ENCODE data around the gene API5. TPM values are rescaled to one million over a fixed set of nuclear protein-coding genes. Genes with fewer than 3 reads are reported as not detected.

The API5 gene
- total and polyA plus RNA-seq, 2 experiments from 2014 or later = 36.1 to 144 TPM

DNA sequence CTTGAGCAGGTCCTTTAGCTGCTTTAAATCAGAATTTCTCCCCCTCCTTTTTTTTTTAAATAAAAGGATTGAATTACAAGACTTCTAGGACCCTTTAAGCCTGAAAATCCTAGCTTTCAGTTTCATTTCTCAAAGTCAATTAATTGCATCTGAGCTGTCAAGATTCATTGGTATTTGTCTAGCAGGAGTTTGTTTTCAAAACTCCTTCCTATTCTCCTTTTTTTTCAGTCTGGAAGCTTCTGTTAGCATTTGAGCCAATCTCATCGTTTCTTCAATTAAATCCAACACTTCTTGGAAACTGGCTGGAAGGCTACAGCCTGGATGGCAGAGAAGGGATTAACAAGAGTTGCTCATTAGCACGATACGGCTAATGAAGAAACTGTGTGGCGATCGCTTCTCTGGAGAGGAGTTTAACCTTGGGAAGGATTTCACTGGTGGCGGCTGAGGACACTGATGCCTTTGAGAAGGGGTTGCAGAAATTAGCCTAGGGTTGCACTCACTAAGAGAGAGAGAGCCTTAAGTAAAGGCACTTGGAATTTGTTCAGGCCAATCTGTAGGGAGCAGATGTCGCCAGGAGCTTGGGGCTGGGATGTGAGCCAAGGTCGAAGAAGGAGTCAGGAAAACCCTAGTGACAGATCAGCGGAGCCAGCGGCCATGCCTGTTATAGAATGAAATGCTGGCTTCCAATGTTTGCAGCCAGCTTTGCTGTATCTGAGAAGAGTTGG lies 43.8 kb upstream of the API5 start:
- ATAC-seq (no peak), DNase-seq (ENCODE audit: low spot score) (no peak)
- H3F3A ChIP-seq (replicated peaks; ENCODE audit: low read depth) = no peaks in the 10 kb centered on the region
- H3K36me3 ChIP-seq (ENCODE audit: insufficient read depth) = no peaks in the 10 kb centered on the region
- Mint-ChIP-seq H3K27me3 (ENCODE audit: insufficient read depth, low read depth, poor library complexity) (no peaks in the 10 kb centered on the region), H3K36me3 (ENCODE audit: low read depth) (peaks cover 15% of the 10 kb centered on the region), H3K4me1 (no peaks in the 10 kb centered on the region; the same call in 2 of the 3 replicates), H3K4me3 (no peak overlapping the region), H3K9me3 (peaks cover 86% of the 10 kb centered on the region), H3K27ac (no peak overlapping the region)
- H3K4me2 ChIP-seq = no peak overlapping the region
- H3K4me1 ChIP-seq (ENCODE audit: insufficient read depth) = no peaks in the 10 kb centered on the region
- no peaks in the 10 kb centered on the region for H3K27me3 ChIP-seq (ENCODE audit: insufficient read depth)
- H3K4me3 ChIP-seq = no peak overlapping the region
- H3K79me2 ChIP-seq (replicated peaks; ENCODE audit: insufficient read depth) = no peaks in the 10 kb centered on the region
- no peak overlapping the region for H3K27ac ChIP-seq (ENCODE audit: low read depth)
- H4K20me1 ChIP-seq (replicated peaks; ENCODE audit: insufficient read depth) = no peaks in the 10 kb centered on the region
- H2AFZ ChIP-seq = no peak overlapping the region
- no peak for TF ChIP-seq CREB1 (CRISPR knock-in tag; IDR thresholded peaks at IDR 0.05; ENCODE audit: low read depth)
- no peak for TF ChIP-seq ZNF331 (CRISPR knock-in tag; IDR thresholded peaks at IDR 0.05; ENCODE audit: low read depth)
- no peak for TF ChIP-seq POLR2AphosphoS5 (IDR thresholded peaks at IDR 0.05; ENCODE audit: low read depth)
- no peak for TF ChIP-seq JUNB (IDR thresholded peaks at IDR 0.05; ENCODE audit: unreplicated experiment)
- no peak for TF ChIP-seq STAT1 (IDR thresholded peaks at IDR 0.05; ENCODE audit: unreplicated experiment)
- TF ChIP-seq EZH2 (IDR thresholded peaks at IDR 0.05; ENCODE audit: low read depth, unreplicated experiment) = no peak
- TF ChIP-seq ZNF114 (CRISPR knock-in tag; IDR thresholded peaks at IDR 0.05) = no peak
- TF ChIP-seq, protein P1, sequence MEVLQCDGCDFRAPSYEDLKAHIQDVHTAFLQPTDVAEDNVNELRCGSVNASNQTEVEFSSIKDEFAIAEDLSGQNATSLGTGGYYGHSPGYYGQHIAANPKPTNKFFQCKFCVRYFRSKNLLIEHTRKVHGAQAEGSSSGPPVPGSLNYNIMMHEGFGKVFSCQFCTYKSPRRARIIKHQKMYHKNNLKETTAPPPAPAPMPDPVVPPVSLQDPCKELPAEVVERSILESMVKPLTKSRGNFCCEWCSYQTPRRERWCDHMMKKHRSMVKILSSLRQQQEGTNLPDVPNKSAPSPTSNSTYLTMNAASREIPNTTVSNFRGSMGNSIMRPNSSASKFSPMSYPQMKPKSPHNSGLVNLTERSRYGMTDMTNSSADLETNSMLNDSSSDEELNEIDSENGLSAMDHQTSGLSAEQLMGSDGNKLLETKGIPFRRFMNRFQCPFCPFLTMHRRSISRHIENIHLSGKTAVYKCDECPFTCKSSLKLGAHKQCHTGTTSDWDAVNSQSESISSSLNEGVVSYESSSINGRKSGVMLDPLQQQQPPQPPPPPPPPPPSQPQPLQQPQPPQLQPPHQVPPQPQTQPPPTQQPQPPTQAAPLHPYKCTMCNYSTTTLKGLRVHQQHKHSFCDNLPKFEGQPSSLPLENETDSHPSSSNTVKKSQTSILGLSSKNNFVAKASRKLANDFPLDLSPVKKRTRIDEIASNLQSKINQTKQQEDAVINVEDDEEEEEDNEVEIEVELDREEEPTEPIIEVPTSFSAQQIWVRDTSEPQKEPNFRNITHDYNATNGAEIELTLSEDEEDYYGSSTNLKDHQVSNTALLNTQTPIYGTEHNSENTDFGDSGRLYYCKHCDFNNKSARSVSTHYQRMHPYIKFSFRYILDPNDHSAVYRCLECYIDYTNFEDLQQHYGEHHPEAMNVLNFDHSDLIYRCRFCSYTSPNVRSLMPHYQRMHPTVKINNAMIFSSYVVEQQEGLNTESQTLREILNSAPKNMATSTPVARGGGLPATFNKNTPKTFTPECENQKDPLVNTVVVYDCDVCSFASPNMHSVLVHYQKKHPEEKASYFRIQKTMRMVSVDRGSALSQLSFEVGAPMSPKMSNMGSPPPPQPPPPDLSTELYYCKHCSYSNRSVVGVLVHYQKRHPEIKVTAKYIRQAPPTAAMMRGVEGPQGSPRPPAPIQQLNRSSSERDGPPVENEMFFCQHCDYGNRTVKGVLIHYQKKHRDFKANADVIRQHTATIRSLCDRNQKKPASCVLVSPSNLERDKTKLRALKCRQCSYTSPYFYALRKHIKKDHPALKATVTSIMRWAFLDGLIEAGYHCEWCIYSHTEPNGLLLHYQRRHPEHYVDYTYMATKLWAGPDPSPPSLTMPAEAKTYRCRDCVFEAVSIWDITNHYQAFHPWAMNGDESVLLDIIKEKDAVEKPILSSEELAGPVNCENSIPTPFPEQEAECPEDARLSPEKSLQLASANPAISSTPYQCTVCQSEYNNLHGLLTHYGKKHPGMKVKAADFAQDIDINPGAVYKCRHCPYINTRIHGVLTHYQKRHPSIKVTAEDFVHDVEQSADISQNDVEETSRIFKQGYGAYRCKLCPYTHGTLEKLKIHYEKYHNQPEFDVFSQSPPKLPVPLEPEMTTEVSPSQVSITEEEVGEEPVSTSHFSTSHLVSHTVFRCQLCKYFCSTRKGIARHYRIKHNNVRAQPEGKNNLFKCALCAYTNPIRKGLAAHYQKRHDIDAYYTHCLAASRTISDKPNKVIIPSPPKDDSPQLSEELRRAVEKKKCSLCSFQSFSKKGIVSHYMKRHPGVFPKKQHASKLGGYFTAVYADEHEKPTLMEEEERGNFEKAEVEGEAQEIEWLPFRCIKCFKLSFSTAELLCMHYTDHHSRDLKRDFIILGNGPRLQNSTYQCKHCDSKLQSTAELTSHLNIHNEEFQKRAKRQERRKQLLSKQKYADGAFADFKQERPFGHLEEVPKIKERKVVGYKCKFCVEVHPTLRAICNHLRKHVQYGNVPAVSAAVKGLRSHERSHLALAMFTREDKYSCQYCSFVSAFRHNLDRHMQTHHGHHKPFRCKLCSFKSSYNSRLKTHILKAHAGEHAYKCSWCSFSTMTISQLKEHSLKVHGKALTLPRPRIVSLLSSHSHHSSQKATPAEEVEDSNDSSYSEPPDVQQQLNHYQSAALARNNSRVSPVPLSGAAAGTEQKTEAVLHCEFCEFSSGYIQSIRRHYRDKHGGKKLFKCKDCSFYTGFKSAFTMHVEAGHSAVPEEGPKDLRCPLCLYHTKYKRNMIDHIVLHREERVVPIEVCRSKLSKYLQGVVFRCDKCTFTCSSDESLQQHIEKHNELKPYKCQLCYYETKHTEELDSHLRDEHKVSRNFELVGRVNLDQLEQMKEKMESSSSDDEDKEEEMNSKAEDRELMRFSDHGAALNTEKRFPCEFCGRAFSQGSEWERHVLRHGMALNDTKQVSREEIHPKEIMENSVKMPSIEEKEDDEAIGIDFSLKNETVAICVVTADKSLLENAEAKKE (CRISPR knock-in tag; IDR thresholded peaks at IDR 0.05) = no peak
- no peak for TF ChIP-seq NANOG (IDR thresholded peaks at IDR 0.05; ENCODE audit: borderline replicate concordance)
- TF ChIP-seq, protein P2, sequence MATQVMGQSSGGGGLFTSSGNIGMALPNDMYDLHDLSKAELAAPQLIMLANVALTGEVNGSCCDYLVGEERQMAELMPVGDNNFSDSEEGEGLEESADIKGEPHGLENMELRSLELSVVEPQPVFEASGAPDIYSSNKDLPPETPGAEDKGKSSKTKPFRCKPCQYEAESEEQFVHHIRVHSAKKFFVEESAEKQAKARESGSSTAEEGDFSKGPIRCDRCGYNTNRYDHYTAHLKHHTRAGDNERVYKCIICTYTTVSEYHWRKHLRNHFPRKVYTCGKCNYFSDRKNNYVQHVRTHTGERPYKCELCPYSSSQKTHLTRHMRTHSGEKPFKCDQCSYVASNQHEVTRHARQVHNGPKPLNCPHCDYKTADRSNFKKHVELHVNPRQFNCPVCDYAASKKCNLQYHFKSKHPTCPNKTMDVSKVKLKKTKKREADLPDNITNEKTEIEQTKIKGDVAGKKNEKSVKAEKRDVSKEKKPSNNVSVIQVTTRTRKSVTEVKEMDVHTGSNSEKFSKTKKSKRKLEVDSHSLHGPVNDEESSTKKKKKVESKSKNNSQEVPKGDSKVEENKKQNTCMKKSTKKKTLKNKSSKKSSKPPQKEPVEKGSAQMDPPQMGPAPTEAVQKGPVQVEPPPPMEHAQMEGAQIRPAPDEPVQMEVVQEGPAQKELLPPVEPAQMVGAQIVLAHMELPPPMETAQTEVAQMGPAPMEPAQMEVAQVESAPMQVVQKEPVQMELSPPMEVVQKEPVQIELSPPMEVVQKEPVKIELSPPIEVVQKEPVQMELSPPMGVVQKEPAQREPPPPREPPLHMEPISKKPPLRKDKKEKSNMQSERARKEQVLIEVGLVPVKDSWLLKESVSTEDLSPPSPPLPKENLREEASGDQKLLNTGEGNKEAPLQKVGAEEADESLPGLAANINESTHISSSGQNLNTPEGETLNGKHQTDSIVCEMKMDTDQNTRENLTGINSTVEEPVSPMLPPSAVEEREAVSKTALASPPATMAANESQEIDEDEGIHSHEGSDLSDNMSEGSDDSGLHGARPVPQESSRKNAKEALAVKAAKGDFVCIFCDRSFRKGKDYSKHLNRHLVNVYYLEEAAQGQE (IDR thresholded peaks at IDR 0.05; ENCODE audit: unreplicated experiment) = no peak
- no peaks in the 10 kb centered on the region for H3K9me2 ChIP-seq (ENCODE audit: insufficient read depth)
